Tibial nerve (tissue), 4 donors: Measurements from ENCODE around the gene LYPD8. TPM values are rescaled to one million over a fixed set of nuclear protein-coding genes. Genes with fewer than 3 reads are reported as not detected.

Experiments used
- DNase-seq, 2 donors: peaks; one replicate each; pipeline ENCODE4 v3.0.0-alpha.2; 2019; ENCODE audit warnings: low spot score in 2 of 2
- H3K27ac ChIP-seq, 4 donors: fragments of 200-600 bp; sonication (generic) in 3 of 4; one replicate each; pipeline ENCODE4 v1.5.1; 2017 to 2019; ENCODE audit warnings: mild to moderate bottlenecking in 1 of 4
- H3K27me3 ChIP-seq, 2 donors: fragments of 200-600 bp; sonication (generic) in 1 of 2; one replicate each; pipeline versions ENCODE4 v1.5.1 to v1.6.0; 2017 to 2019
- H3K36me3 ChIP-seq, 3 donors: fragments of 200-600 bp; sonication (generic); one replicate each; pipeline ENCODE4 v1.5.1; 2018 to 2019
- H3K4me1 ChIP-seq, 4 donors: fragments of 200-600 bp; sonication (generic) in 3 of 4; one replicate each; pipeline ENCODE4 v1.5.1; 2017 to 2019
- H3K4me3 ChIP-seq, 4 donors: fragments of 200-600 bp; sonication (generic) in 3 of 4; one replicate each; pipeline ENCODE4 v1.5.1; 2017 to 2019; ENCODE audit warnings: mild to moderate bottlenecking in 1 of 4, moderate library complexity in 1 of 4
- H3K9me3 ChIP-seq, 4 donors: fragments of 200-600 bp; sonication (generic) in 3 of 4; one replicate each; pipeline ENCODE4 v1.5.1; 2017 to 2019
- EP300 ChIP-seq, 2 donors: sonication (generic); formaldehyde crosslinking; IDR thresholded peaks; one replicate each; pipeline ENCODE4 v1.6.1; 2017; ENCODE audit warnings: antibody characterized with exemption in 2 of 2, mild to moderate bottlenecking in 1 of 2
- POLR2A ChIP-seq, 2 donors: fragments of 450-650 bp; IDR thresholded peaks; one replicate each; pipeline ENCODE4 v1.6.1; 2017; ENCODE audit warnings: antibody characterized with exemption in 2 of 2, mild to moderate bottlenecking in 2 of 2, moderate library complexity in 2 of 2
- WGBS, 2 donors: methylation state at CpG; one replicate each; pipeline ENCODE4 v1.1.5; 2018; 5-methylcytosine and 5-hydroxymethylcytosine counted together
- total RNA-seq, 4 donors: library from RNA; depleted of rRNA; stranded (reverse); fragments of >200 nt; gene quantifications; one replicate each; pipeline ENCODE4 v1.1.0, GENCODE V29; 2016
- TF ChIP-seq, protein P1 (sequence below), 5 experiments: fragments of 200-600 bp in 3 of 5; fragments of 450-650 bp in 2 of 5; sonication (generic) in 3 of 5; IDR thresholded peaks; one replicate each; pipeline ENCODE4 v1.5.1; 2016 to 2019; ENCODE audit warnings: antibody characterized with exemption in 5 of 5, mild to moderate bottlenecking in 3 of 5, moderate library complexity in 2 of 5

LYPD8 gene
- total RNA-seq, 4 donors from 2014 or later, result not detected

GRCh38 chr1:248752161-248753028 lies 3.2 kb downstream of the LYPD8 start:
- Histone ChIP-seq H3K4me1 (no peaks in the 10 kb centered on the region), H3K27ac (no peak overlapping the region), H3K27me3 (no peaks in the 10 kb centered on the region), H3K36me3 (no peaks in the 10 kb centered on the region), H3K4me3 (no peak overlapping the region), H3K9me3 (no peaks in the 10 kb centered on the region)
- TF ChIP-seq POLR2A (IDR thresholded peaks at IDR 0.05), result no peak
- TF ChIP-seq, protein P1, sequence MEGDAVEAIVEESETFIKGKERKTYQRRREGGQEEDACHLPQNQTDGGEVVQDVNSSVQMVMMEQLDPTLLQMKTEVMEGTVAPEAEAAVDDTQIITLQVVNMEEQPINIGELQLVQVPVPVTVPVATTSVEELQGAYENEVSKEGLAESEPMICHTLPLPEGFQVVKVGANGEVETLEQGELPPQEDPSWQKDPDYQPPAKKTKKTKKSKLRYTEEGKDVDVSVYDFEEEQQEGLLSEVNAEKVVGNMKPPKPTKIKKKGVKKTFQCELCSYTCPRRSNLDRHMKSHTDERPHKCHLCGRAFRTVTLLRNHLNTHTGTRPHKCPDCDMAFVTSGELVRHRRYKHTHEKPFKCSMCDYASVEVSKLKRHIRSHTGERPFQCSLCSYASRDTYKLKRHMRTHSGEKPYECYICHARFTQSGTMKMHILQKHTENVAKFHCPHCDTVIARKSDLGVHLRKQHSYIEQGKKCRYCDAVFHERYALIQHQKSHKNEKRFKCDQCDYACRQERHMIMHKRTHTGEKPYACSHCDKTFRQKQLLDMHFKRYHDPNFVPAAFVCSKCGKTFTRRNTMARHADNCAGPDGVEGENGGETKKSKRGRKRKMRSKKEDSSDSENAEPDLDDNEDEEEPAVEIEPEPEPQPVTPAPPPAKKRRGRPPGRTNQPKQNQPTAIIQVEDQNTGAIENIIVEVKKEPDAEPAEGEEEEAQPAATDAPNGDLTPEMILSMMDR (IDR thresholded peaks at IDR 0.05), result no peak
- TF ChIP-seq EP300 (IDR thresholded peaks at IDR 0.05), result no peak
- WGBS, 2 donors, result 71 to 76% methylated on average over 8 of the region's 8 CpGs
- no peak for DNase-seq

- no peaks in the 10 kb centered on the region for H3K4me1 ChIP-seq
- no peak for TF ChIP-seq EP300 (IDR thresholded peaks at IDR 0.05)
- TF ChIP-seq, protein P1 (IDR thresholded peaks at IDR 0.05), result no peak
- no peak for TF ChIP-seq POLR2A (IDR thresholded peaks at IDR 0.05)
- DNase-seq, result no peak
- H3K27me3 ChIP-seq, result no peaks in the 10 kb centered on the region
- H3K4me3 ChIP-seq, result no peak overlapping the region
- no peak overlapping the region for H3K27ac ChIP-seq
- 81 to 86% methylated on average over 4 of the region's 4 CpGs for WGBS, 2 donors
- H3K36me3 ChIP-seq, result no peaks in the 10 kb centered on the region
- H3K9me3 ChIP-seq, result no peaks in the 10 kb centered on the region
Observed at GRCh38 chr1:248751635-248752034, 3.9 kb downstream of the LYPD8 start.

- DNase-seq, result no peak
- no peak for TF ChIP-seq EP300 (IDR thresholded peaks at IDR 0.05)
- TF ChIP-seq POLR2A (IDR thresholded peaks at IDR 0.05), result no peak
- TF ChIP-seq, protein P1 (IDR thresholded peaks at IDR 0.05), result no peak
- 64 to 75% methylated on average over 4 to 5 of the region's 5 CpGs for WGBS, 2 donors
Observed at GRCh38 chr1:248751142-248751541, 4.4 kb downstream of the LYPD8 start.

GRCh38 chr1:248750496-248750895 lies 5.1 kb downstream of the LYPD8 start:
- 60 to 64% methylated on average over 2 of the region's 2 CpGs for WGBS, 2 donors
- H3K4me1 ChIP-seq, result no peaks in the 10 kb centered on the region
- no peaks in the 10 kb centered on the region for H3K9me3 ChIP-seq
- H3K4me3 ChIP-seq, result no peak overlapping the region
- no peaks in the 10 kb centered on the region for H3K36me3 ChIP-seq
- H3K27ac ChIP-seq, result no peak overlapping the region
- DNase-seq, result no peak
- TF ChIP-seq EP300 (IDR thresholded peaks at IDR 0.05) (no peak), POLR2A (IDR thresholded peaks at IDR 0.05) (no peak)
- no peaks in the 10 kb centered on the region for H3K27me3 ChIP-seq

More at GRCh38 chr1:248751142-248751541, 4.4 kb downstream of the LYPD8 start:
- no peaks in the 10 kb centered on the region for H3K9me3 ChIP-seq
- H3K36me3 ChIP-seq, result no peaks in the 10 kb centered on the region
- H3K27ac ChIP-seq, result no peak overlapping the region
- H3K27me3 ChIP-seq, result no peaks in the 10 kb centered on the region
- no peaks in the 10 kb centered on the region for H3K4me1 ChIP-seq
- no peak overlapping the region for H3K4me3 ChIP-seq

DNA sequence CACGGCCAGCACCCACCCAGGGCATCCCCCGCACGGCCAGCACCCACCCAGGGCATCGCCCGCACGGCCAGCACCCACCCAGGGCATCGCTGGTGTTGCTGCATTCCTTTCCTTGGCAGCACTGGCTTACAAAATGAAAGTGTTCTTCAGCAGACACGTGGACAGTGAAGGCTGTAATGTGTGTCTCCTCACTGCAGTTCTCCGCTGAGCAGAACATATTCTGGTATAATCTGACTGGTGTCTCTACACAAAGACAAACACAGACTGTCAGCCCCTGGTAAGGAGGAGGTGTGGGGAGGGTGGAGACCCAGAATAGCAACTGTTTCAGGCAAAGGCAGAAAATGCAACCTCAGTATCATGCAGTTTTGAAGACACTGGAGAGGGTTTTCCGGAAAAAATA lies 7.3 kb downstream of the LYPD8 start:
- Histone ChIP-seq H3K36me3 (no peaks in the 10 kb centered on the region), H3K9me3 (no peaks in the 10 kb centered on the region), H3K4me3 (no peak overlapping the region), H3K27ac (no peak overlapping the region), H3K4me1 (no peaks in the 10 kb centered on the region), H3K27me3 (no peaks in the 10 kb centered on the region)
- WGBS, 2 donors, result 78 to 87% methylated on average over 3 of the region's 10 CpGs
- no peak for DNase-seq
- TF ChIP-seq POLR2A (IDR thresholded peaks at IDR 0.05) (no peak), EP300 (IDR thresholded peaks at IDR 0.05) (no peak)
- TF ChIP-seq, protein P1 (IDR thresholded peaks at IDR 0.05), result no peak
